GM18867 (cell line): ENCODE results near the gene CXorf58.
"Not testable (repeated sequence)": the region's sequence is repeated elsewhere in the genome, so short reads cannot be mapped to it uniquely, and the experiment has no call there.

Source experiments
- ATAC-seq: cut with Tn5 transposase; IDR thresholded peaks from one replicate; pipeline ENCODE4 v1.9.1; 2021; ENCODE audit warnings: mild to moderate bottlenecking, moderate library complexity; ENCODE audit not compliant: unreplicated experiment

The CXorf58 gene, protein sequence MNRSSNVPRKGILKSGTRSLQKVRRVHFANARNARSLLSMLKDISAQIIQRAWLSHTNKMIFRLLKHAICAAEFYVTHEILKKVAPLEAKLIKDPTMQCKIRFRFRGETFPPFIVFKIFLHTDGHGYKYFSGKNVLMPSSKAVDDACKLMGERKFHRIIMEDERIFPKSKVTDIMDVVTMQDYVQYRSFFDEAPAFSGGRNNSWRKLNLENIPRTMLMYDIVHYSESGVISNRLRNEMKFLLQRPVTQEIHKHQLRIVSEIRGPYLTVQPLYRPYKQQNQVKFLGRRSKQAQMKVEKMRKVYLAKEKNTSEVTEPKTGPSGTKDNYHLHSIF

GRCh38 chrX:23907498-23908218 lies at the start of gene CXorf58, which contains the start of gene APOO:
TSS of gene CXorf58 (plus strand) at chrX:23908006. CDS start at chrX:23910303, 2,297 bp downstream.
TSS of gene APOO (minus strand) at chrX:23907938. CDS start at chrX:23907702, 236 bp downstream.
- peak; percentile 88 for ATAC-seq

DNA sequence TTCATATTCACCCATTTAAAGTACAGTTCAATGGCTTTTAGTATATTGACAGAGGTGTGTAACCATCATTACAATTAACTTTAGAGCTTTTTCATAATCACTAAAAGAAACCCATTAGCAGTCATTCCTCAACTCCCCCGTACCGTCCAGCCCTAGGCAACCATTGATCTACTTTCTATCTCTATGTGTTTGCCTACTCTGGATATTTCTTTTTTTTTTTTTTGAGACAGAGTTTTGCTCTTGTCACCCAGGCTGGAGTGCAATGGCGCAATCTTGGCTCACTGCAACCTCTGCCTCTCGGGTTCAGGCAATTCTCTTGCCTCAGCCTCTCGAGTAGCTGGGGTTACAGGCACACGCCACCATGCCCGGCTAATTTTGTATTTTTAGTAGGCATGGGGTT lies 48.6 kb upstream of the CXorf58 start:
- not testable (repeated sequence) for ATAC-seq

DNA sequence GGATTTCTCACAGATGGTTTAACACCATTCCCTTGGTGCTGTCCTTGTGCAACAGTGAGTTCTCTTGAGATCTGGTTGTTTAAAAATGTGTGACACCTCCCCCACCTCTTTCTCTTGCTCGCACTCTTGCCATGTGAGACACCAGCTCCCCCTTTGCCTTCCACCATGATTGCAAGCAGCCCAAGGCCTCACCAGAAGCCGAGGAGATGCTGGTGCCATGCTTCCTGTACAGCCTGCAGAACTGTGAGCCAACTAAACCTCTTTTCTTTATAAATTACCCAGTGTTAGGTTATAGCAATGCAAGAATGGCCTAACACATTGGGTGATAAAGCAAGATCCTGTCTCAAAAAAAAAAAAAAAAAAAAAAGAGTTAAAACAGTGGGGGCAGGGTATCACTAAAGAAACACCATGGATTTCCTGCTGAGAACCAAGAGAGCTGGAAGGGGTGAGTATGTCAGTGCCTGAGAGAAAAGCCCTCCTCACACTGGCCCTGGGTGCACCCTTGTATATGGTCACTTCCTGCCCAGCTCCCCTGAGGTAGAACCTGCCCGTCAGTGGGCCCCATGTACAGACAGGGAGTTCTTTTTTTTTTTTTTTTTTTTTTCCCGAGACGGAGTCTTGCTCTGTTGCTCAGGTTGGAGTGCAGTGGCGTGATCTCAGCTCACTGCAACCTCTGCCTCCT lies 46.5 kb upstream of the CXorf58 start:
- no peak for ATAC-seq

DNA sequence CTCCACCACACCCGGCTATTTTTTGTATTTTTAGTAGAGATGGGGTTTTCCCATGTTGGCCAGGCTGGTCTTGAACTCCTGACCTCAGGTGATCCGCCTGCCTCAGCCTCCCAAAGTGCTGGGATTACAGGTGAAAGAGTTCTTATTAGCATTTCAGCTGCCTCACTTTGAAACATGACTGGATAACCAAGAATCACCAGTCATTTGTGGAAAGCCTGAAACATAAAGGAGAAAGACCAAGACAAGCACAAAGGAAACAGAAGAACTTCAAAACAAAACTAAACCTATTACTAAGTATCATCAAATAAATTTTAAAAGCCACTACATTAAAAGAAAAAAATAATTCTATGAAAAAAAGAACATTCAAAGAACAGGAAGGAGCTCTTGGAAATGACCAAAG lies 45.9 kb upstream of the CXorf58 start:
- ATAC-seq = not testable (repeated sequence)

DNA sequence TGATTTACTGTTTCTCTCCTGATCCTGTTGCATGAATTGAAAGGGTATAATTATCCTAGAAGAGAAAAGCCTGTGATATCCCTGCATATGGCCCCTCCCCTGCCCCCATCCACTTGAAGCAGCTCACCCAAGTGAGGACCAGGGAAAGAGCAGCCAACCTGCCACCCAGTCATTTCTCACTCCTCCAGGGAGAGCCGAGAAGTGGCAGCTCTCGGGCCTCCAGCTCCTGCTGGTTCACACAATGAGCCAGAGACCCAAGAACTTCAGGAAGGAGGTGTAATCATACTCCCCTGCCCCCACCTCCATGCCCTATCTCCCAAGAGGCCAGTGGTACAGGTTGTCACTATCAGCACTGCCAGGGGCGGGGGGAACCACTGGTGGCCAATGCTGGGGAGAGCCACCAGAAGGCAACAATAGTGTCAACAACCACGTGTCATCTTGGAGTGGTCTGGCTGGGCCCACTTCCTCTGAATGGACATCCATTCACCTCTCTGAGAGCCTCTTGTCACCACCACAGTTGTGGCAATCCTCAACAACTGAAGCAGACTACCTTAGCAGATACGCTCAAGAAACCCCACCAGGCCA lies 43.0 kb upstream of the CXorf58 start:
- ATAC-seq = no peak

DNA sequence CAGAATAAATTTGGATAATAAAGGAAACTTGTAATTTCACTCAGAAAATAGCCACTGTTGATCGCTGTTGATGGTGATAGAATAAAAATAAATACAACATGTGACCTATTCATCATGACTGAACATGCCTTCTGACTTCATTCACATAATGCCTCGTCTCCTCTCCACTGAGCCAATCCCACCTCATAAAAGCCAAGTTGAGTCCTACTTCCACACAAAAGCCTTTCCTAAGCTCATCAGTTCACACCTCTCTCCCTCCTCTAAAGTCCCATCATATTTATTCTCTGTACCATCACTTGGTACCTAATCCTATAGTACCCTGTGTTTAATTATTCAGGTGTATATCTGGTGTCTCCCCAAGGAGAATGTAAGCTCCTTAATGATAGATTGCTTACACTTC lies 37.8 kb upstream of the CXorf58 start:
- ATAC-seq = no peak

DNA sequence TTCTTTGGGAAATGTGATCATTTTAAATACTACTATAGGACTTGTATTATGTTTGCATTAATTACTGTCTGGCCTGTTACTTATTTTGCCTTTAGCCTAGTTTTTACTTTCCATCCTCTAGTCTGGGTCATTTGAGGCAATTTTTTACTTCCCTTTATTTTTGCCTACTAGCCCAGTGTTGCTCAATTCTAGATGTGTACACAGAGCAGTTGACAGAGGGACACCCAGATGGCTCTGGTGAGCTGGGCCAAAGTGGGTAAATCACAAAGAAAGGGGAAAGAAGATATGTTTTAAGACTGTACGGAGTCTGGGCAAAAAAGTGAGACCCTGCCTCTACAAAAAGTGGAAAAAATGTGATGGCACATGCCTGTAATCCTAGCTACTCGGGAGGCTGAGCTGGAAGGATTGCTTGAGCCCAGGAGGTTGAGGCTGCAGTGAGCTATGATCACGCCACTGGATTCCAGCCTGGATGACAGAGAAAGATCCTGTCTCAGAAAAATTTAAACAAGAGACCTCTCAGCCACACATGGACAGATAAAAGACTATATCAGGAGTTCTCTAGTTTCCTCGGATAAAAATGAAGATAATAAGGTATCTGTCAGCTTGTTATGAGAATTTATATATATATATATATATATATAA lies 35.8 kb upstream of the CXorf58 start:
- no peak for ATAC-seq

DNA sequence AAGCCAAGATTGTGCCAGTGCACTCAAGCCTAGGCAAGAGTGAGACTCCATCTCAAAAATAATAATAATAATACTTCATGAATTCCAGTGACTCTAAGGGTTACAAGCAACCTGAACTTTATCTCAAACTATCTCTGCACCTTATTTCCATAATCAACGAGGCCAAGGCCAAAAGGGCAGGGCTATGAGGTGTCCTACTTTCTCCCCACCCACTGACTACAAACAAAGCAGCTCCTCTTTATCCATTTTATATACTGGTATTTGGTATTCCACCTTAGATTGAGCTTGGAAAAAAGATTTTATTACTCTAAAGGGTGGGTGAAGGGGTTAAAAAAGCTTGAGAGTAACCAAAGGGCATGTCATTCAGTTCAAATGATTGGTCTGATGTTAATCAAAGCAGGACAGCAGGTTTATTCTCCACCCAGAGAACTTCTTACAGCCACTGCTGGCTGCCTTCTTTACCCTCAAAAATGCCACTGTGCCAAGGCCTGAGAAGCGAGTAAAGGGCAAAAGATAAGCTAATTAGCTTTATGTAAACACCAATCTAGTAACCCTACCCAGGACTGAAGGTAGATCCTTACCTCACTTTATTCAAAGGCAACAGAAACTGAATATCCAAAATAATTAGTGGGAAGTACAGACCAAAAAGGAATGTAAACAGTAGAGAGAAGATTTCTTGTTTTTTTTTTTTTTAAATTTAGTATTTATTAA lies 28.3 kb upstream of the CXorf58 start:
- ATAC-seq = no peak

GRCh38 chrX:23883737-23884354 lies 24.0 kb upstream of the CXorf58 start:
- ATAC-seq = no peak

GRCh38 chrX:23884427-23885024 lies 23.3 kb upstream of the CXorf58 start:
- no peak for ATAC-seq

GRCh38 chrX:23885803-23886202 lies 22.0 kb upstream of the CXorf58 start:
- ATAC-seq = no peak

DNA sequence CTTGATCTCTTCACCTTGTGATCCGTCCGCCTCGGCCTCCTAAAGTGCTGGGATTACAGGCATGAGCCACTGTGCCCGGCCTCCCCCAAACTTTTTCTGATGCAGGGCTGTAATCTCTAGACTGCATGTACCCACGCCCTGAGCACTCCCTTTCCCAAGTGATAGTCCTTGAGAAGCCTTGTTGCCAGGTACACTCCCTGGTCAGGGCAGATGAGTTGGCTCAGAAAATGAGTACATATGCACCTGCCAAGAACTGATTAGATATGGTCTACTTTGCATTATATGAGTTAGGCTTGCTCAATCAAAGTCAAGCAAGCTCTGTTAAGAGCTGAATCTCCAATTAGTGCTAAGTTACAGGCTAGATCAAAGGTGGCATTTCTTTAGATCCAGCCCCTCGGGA lies 20.4 kb upstream of the CXorf58 start:
- ATAC-seq = no peak

DNA sequence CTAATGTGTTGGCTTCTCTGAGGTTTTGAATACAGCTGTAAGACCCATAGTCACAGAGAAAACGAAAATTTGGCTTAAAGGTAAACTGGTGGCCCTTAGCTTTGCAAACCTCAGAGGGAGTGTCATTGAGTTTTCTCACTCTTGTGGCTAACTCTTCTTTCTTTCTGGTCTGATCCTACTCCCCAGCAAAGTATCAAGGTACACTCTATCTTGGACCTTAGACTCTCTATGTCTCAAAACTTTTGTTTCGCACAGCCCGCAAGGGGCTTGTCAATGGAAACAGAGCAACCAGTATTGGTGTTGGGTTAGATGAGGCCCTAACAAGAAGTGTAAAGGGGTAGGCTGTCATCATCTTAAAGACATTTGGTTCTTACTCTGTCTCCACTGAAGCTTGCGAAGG lies 19.9 kb upstream of the CXorf58 start:
- ATAC-seq = no peak

DNA sequence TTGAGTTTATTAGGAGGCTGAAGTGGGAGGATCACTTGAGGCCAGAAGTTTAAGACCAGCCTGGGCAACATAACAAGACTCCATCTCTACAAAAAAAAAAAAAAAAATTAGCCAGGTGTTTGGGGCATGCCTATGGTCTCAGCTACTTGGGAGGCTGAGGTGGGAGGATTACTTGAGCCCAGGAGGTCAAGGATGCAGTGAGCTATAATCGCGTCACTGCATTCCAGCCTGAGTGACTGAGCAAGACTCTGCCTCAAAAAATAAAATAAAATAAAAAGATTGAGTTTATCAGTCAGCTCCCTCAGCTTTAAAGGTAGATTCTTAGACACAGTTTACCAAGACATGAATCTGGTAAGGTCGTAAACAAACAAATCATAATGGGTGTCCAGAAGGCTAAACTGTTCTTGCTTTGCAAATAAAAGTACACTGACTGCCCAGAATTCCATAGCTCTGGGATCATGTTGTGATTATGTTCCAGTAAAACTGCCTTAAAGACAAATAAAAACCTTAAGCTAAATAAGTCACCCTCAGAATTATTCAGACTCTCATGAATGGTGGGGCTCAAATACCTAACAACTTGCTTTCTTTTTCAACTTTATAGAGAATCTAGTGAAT lies 18.8 kb upstream of the CXorf58 start:
- no peak for ATAC-seq

DNA sequence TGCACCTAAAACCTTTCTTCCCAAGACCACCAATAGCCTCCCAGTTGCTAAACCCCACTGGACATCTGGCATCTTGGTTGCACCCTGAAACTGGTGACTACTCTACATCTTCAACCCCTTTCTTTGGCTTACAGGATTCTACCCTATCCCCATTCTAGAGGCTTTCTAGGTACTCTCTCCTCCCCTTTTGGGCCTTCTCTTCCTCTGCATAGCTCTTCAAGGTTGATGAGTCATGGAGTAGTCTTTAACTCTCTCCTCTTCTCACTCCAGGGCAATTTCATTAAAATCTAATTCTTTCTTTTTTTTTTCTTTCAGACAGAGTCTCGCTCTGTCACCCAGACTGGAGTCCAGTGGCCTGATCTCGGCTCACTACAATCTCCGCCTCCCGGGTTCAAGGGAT lies 16.9 kb upstream of the CXorf58 start:
- no peak for ATAC-seq

- ATAC-seq = not testable (repeated sequence)
These were observed 12.8 kb upstream of the CXorf58 start for GRCh38 chrX:23894993-23895392.

DNA sequence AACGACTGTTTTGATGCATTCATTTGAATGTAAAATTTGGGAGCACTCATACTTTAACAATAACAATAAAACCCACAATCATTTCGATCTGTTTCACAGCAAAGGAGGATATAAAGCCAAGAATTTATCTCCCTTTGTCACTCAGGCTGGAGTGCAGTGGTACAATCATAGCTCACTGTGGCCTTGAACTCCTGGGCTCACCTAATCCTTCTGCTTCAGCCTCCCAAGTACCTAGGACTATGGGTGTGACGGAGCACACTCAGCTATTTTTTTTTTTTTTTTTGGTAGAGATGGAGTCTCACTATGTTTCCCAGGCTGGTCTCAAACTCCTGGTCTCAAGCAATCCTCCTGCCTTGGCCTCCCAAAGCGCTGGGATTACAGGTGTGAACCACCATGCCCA lies 11.3 kb upstream of the CXorf58 start:
- ATAC-seq = not testable (repeated sequence)

DNA sequence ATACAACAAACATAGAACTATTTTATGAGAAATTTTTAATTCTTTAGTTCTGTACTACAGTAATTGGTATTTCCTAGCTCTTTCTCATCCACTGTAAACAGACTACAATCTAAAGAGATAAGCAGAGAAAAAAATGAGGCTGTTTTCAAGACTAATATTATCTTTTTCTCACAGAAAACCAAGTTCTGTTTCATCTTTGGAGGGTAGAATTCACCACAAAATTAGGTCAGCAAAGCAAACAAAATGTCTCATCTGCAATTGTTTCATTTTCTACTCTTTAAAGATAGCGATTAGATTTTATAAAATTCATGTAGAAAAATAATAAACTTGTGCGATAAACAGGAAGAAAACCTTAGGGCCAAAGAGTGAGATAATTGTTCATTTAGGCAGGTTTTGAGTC lies 10.8 kb upstream of the CXorf58 start:
- ATAC-seq = no peak

DNA sequence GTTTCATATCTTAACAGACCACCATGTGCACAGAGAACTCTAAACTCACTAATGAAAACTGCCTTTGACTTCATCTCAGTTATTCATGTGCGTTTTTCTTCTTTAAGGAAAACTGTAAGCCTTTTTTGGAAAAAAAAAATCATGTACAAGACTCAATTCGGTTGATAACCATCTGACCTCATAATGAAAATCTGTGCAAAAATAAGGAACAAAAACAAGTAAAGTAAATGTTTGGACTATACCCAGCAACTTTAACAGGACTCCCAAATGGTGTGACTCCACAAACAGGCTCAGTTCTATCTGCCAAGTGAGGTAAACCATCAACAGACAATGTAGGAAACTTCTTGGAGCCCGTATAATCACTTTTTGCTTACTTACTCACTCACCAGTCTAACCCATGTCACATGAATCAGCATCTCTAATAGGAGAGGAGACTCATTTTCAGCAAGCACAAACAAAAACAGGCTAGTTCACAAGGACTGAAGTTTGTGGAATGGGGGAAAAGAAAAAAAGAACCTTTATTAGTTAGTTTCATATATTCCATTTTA lies 9.3 kb upstream of the CXorf58 start:
- no peak for ATAC-seq
